M059J (cell line): Measurements from ENCODE around the gene CORO7. TPM values are rescaled to one million over a fixed set of nuclear protein-coding genes. Genes with fewer than 3 reads are reported as not detected.

ENCODE experiments used
- DNase-seq: peaks from one replicate; pipeline ENCODE4 v3.0.0-alpha.2; 2012; ENCODE audit warnings: low read depth
- total RNA-seq: library from RNA; depleted of rRNA; stranded (reverse); fragments of >200 nt; shearing (Covaris generic); gene quantifications from 2 replicates; pipeline ENCODE4 v1.2.3, GENCODE V29; 2014

CORO7 gene
- total RNA-seq, 1 experiment from 2014 or later: 13.1 TPM

- DNase-seq: no peak
These were observed 9.8 kb upstream of the CORO7 start for GRCh38 chr16:4426021-4426684.

DNA sequence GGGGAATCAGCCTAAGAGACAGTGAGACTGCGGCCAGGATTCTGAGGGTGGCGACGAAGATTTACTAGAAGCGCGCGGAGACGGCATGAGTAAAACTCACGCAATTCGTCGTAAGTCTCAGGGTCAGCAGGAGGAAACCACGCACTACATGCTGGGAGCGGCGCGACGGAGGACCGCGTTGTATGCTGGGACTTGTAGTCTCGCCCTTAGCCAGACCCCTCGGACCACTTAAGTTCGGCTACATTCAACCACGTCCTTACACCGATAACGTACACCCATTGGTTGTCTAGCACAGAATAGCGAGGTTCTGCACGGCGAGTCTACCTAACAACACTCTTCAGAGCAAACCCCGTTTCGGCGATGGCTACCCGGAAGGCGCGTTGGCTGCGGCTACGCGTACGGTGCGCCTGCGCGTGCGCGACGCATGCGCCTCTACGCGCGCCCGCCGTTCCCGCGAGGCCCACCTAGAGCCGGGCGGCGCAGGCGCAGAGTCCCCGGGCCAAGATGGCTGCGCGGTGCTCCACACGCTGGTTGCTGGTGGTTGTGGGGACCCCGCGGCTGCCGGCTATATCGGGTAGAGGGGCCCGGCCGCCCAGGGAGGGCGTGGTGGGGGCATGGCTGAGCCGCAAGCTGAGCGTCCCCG is 9.1 kb upstream of the CORO7 start, which contains the start of gene DNAJA3:
DNAJA3 (plus strand) TSS at position 491 of the 643 bp plus-strand sequence; CDS start at position 505, 14 bp downstream.
- DNase-seq: peak; percentile 94

DNA sequence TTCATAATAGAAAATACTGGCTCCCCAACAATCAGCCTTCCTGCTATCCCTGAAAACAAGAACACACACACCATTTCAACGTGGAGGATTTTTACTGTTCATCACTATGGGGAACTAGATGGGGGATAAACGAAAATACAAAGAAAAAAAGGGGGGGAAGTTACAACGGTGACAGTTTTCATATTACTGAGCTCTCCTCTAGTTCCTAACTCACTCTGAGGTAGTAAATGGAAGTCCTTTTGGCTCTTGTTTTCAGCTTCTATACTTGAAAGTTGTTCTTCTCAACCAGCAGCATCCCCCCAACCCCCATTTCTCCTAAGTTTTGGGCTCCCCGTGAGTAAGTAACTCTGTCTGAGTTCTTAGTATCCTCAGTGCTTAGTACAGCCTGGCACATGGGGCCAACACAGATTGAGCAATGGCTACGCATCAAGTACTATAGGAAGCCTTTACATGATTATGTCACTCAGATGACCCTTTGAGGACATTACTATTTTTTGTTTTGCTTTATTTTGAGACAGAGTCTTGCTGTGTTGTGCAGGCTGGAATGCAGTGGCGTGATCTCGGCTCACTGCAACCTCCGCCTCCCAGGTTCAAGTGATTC is 4.2 kb upstream of the CORO7 start:
- no peak for DNase-seq

DNA sequence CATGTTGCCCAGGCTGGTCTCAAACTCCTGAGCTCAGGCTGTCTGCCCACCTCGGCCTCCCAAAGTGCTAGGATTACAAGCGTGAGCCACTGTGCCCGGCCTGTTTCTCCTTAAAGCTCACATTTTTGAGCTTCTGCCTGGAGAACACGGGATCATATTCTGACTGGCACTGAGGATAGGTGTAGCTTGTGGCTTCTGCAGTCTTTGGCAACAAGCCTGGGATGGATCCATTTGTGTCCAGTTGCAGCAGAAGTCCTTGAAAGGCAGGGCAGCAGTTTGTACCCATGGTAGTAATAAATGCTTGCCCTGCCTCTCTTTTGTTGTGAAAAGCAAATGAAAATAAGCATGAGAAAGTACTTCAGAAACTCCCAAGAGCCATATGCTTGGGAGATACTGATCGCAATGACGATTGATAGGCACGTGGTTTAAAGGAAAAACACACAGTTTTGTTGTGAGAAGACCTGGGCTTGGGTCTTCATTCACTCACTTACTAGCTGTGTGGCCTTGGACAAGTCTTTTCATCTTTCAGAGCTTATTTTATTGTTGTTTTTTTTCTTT is 3.1 kb upstream of the CORO7 start:
- no peak for DNase-seq

DNA sequence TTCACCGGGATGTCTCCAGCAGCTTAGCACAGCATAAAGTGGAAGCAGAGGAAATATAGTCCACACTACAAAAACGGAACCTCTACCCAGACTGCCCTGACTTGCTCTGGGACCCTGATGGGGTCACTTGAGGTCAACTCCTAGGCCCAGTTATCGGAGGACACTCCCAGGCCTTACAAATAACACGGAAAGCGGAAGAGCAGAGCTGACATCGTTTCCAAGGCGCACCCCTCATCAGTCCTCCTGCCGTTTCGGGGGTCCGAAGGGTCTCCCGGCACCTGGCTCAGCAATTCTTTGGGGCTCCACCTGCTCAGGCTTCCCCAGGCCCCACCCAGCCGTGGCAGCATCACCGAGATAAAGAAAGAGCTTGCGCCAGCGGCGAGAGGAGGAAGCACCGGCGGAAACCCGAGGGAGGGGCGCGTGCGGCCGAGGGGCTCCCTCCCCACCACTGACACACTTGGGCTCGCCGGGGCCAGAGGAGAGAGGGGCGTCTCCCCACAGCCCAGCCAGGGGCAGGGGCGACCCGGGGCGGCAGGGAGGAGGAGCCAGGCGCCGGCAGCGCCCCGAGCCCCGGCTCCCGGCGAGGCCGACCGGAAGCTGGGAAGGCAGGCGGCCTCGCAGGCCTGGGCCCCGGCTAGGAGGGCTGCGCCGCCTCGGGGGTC is 727 bp downstream of the CORO7 start:
- DNase-seq: no peak

DNA sequence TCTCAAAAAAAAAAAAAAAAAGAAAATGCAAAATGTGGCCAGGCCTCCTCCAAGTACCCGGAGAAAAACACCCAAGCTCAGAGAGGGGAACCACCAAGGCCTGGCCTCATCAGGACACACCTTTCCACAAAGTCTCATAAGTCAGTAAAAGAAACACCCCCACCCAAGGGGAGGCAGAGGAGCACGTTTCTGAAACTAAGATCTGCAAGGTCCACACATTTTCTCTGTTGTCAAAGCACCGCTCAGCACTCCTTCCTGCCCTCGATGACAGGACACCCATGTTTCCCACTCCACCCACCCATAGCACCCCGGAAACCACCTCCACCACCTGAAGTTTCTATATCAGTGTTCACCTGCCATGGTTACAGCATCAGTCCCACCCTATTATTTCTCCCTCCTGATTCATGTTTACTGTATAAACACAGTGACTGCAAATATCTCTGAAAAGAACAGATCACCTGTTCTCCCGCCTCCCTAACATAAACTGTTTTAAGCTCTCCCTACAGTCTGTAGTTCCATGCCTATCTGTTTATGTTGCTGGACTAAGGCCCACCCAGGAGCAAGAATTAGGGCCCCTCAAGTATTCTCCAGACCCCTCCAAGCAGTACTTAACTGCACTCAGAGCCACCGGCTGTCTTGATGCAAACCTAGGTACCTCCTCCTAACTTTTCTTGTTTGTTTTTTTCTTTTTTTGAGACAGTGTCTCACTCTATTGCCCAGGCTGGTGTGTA is 2.0 kb downstream of the CORO7 start:
- DNase-seq: no peak

GRCh38 chr16:4412854-4413253 is 3.5 kb downstream of the CORO7 start:
- DNase-seq: no peak

DNA sequence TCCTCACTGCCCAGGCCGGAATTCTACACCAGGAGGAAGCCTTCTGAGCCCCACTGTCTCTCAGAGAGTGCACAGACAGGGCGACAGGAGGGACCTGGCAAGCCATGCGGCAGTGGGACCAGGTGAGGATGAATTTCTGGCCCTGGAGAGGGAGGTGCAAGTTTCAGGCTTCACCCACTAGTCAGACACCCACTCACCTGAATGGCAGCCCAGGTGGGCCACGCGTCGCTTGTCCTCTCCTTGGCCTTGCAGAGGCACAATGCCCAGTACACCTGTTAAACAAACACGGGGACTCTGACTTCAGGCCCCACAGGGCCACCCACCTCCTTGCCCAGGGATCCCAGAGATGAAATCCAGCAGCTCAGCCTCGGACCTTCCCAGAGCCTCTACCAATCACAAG is 4.2 kb downstream of the CORO7 start:
- DNase-seq: no peak

- no peak for DNase-seq
These were observed 4.7 kb downstream of the CORO7 start for GRCh38 chr16:4411684-4412083.

- peak; percentile 84 for DNase-seq
These were observed 5.9 kb downstream of the CORO7 start for GRCh38 chr16:4410335-4411075.

GRCh38 chr16:4409081-4409932 is 7.1 kb downstream of the CORO7 start:
- no peak for DNase-seq

GRCh38 chr16:4408323-4408690 is 8.1 kb downstream of the CORO7 start:
- DNase-seq: no peak

GRCh38 chr16:4407543-4408322 is 8.7 kb downstream of the CORO7 start:
- DNase-seq: peak; percentile 65

- DNase-seq: no peak
These were observed 11.3 kb downstream of the CORO7 start for GRCh38 chr16:4404967-4405696.

- DNase-seq: no peak
These were observed 12.0 kb downstream of the CORO7 start for GRCh38 chr16:4404247-4404966.

DNA sequence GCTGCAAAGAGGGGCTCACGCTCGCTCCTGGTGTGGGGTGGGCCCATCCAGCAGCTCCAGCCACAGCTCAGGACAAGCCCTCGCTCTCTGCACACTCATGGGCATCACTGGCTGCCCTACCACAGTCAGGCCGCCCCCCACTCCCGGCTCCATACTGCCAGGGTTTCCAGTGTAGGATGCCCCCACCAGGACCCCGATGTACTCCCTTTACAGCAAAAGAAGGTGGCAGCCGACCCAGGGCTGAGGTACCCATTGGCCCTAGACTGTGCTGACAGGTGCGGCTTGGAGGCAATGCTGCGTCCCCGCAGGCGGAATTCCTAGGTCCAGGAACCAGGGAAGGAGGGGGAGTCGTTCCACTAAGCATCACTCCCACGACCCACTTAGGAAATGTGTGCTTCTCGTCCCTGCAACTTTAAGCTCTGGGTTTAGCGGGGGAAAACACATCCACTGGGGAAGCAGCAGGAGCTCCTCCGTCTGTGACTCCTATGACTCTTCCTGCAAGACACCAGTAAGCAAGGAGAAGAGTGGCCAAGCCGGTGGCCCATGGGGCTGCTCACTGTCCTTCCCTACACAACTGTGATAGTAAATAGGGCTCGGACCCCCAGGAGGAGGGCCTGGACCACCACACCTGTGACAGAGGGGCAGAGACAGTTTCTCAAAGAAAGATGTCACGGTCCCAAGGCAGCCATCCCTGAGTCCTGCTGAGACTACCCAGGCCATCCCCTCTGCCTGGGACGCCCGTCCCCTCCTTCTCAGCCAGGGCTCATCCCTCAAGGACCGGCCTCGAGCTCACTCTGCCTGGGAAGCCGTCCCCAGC is 13.1 kb downstream of the CORO7 start:
- no peak for DNase-seq
